Panc1 (cell line): ENCODE measurements around the gene FREM1. TPM values are rescaled to one million over a fixed set of nuclear protein-coding genes. Genes with fewer than 3 reads are reported as not detected.

Experiments used
- total RNA-seq: library from RNA; stranded (reverse); gene quantifications from one replicate; pipeline ENCODE4 v1.2.1, GENCODE V29; 2021; ENCODE audit not compliant: unreplicated experiment

Gene FREM1
- total RNA-seq, 1 experiment from 2014 or later: not detected

Other genes starting within 250 kb of the FREM1 start
- 3.4 TPM for gene ZDHHC21, start 217.0 kb downstream of the FREM1 start, total RNA-seq
- gene CER1, start 187.7 kb downstream of the FREM1 start, total RNA-seq: not detected